Lung microvascular endothelial cell (primary cell): ENCODE results near the gene GEMIN5. TPM values are rescaled to one million over a fixed set of nuclear protein-coding genes. Genes with fewer than 3 reads are reported as not detected.
A peak's percentile ranks its signal among the peaks of the same experiment; 100 is the strongest.
"Not testable (repeated sequence)": the region's sequence is repeated elsewhere in the genome, so short reads cannot be mapped to it uniquely, and the experiment has no call there.

ENCODE experiments used
- DNase-seq, 2 donors: peaks; one replicate each; pipeline versions ENCODE4 v3.0.0 to v3.0.0-alpha.2; 2010; ENCODE audit warnings: low read depth in 2 of 2
- total RNA-seq: library from RNA; depleted of rRNA; stranded (reverse); fragments of >200 nt; gene quantifications from 2 replicates; pipeline ENCODE4 v1.2.1, GENCODE V29; 2014

GEMIN5 gene
- total RNA-seq: 9.2 and 14.5 TPM in 2 replicates

GRCh38 chr5:154937718-154938466 is at the start of gene GEMIN5:
TSS of gene GEMIN5 (minus strand) at chr5:154938211. CDS start at chr5:154938133, 78 bp downstream.
- peak; percentile 89 to 92 for DNase-seq

GRCh38 chr5:154986151-154986550 is 48.1 kb upstream of the GEMIN5 start:
- no peak for DNase-seq

- DNase-seq: no peak
Observed at GRCh38 chr5:154984946-154985516, 47.0 kb upstream of the GEMIN5 start.

GRCh38 chr5:154978294-154978693 is 40.3 kb upstream of the GEMIN5 start:
- not testable (repeated sequence) for DNase-seq

GRCh38 chr5:154977409-154977808 is 39.4 kb upstream of the GEMIN5 start:
- peak in 1 of 2 donors; percentile 16 for DNase-seq

- DNase-seq: not testable (repeated sequence)
Observed at GRCh38 chr5:154976082-154976481, 38.1 kb upstream of the GEMIN5 start.

GRCh38 chr5:154972476-154973080 is 34.6 kb upstream of the GEMIN5 start:
- DNase-seq: peak; percentile 71 to 75

- DNase-seq: peak in 1 of 2 donors; percentile 15
Observed at GRCh38 chr5:154971501-154971900, 33.5 kb upstream of the GEMIN5 start.

GRCh38 chr5:154970759-154971158 is 32.7 kb upstream of the GEMIN5 start:
- peak; percentile 62 to 65 for DNase-seq

GRCh38 chr5:154968953-154969352 is 30.9 kb upstream of the GEMIN5 start:
- DNase-seq: no peak

- DNase-seq: peak; percentile 55 to 68
Observed at GRCh38 chr5:154967421-154968024, 29.5 kb upstream of the GEMIN5 start.

GRCh38 chr5:154966874-154967273 is 28.9 kb upstream of the GEMIN5 start:
- peak in 1 of 2 donors; percentile 33 for DNase-seq

GRCh38 chr5:154966081-154966841 is 28.2 kb upstream of the GEMIN5 start:
- peak; percentile 92 to 95 for DNase-seq

- peak in 1 of 2 donors; percentile 68 for DNase-seq
Observed at GRCh38 chr5:154962494-154962893, 24.5 kb upstream of the GEMIN5 start.

GRCh38 chr5:154956712-154957111 is 18.7 kb upstream of the GEMIN5 start:
- DNase-seq: no peak

GRCh38 chr5:154949781-154950180 is 11.8 kb upstream of the GEMIN5 start:
- DNase-seq: no peak

- DNase-seq: no peak
Observed at GRCh38 chr5:154948313-154948712, 10.3 kb upstream of the GEMIN5 start.

- DNase-seq: no peak
Observed at GRCh38 chr5:154947778-154948177, 9.8 kb upstream of the GEMIN5 start.

GRCh38 chr5:154945695-154946301 is 7.8 kb upstream of the GEMIN5 start:
- peak; percentile 56 to 65 for DNase-seq

- peak in 1 of 2 donors; percentile 10 for DNase-seq
Observed at GRCh38 chr5:154944716-154945115, 6.7 kb upstream of the GEMIN5 start.

GRCh38 chr5:154943527-154943926 is 5.5 kb upstream of the GEMIN5 start:
- no peak for DNase-seq
